HepG2 (cell line): ENCODE data around the gene TTC38. TPM values are rescaled to one million over a fixed set of nuclear protein-coding genes. Genes with fewer than 3 reads are reported as not detected.

Source experiments
- CREB1 ChIP-seq, 2 experiments: fragments of 450-650 bp in 1 of 2; IDR thresholded peaks; 2 replicates each; pipeline ENCODE4 v1.6.1; 2016 to 2017; ENCODE audit warnings: control low read depth in 1 of 2, mild to moderate bottlenecking in 1 of 2, missing compliant biosample characterization in 1 of 2, missing genetic modification characterization in 1 of 2
- ELF1 ChIP-seq: sonication (generic); formaldehyde crosslinking; IDR thresholded peaks from 2 replicates; pipeline ENCODE4 v1.4.0; 2020; ENCODE audit warnings: missing genetic modification reagents
- HCFC1 ChIP-seq: fragments of 150-350 bp; IDR thresholded peaks from 2 replicates; pipeline ENCODE4 v1.6.1; 2014; ENCODE audit warnings: low read depth, low read length
- IKZF1 ChIP-seq: fragments of 450-650 bp; IDR thresholded peaks from 2 replicates; pipeline ENCODE4 v1.7.1; 2016
- MED13 ChIP-seq: sonication (generic); formaldehyde crosslinking; IDR thresholded peaks from 2 replicates; pipeline ENCODE4 v1.5.0; 2020; ENCODE audit warnings: missing genetic modification reagents
- MEIS1 ChIP-seq: sonication (generic); formaldehyde crosslinking; IDR thresholded peaks from 2 replicates; pipeline ENCODE4 v1.9.0; 2021; ENCODE audit warnings: mild to moderate bottlenecking, missing genetic modification reagents, moderate library complexity, borderline replicate concordance
- REXO4 ChIP-seq: sonication (generic); formaldehyde crosslinking; IDR thresholded peaks from 2 replicates; pipeline ENCODE4 v1.8.0; 2022; ENCODE audit warnings: missing genetic modification reagents, mild to moderate bottlenecking, borderline replicate concordance
- SMAD1 ChIP-seq: sonication (generic); formaldehyde crosslinking; IDR thresholded peaks from 2 replicates; pipeline ENCODE4 v1.4.0; 2020; ENCODE audit warnings: missing genetic modification reagents, low read depth, mild to moderate bottlenecking, borderline replicate concordance
- SNAI1 ChIP-seq: sonication (generic); formaldehyde crosslinking; IDR thresholded peaks from 2 replicates; pipeline ENCODE4 v1.5.0; 2020; ENCODE audit warnings: mild to moderate bottlenecking, missing genetic modification reagents, borderline replicate concordance
- SP1 ChIP-seq, 2 experiments: fragments of 450-650 bp in 1 of 2; sonication (generic) in 1 of 2; formaldehyde crosslinking in 1 of 2; IDR thresholded peaks; 2 replicates each; pipeline versions ENCODE4 v1.4.0 to v1.6.1; 2016 to 2020; ENCODE audit warnings: missing genetic modification reagents in 1 of 2
- ZBTB38 ChIP-seq: sonication (generic); formaldehyde crosslinking; IDR thresholded peaks from 2 replicates; pipeline ENCODE4 v1.5.1; 2020; ENCODE audit warnings: mild to moderate bottlenecking, missing genetic modification reagents
- ZFP36L2 ChIP-seq: sonication (generic); formaldehyde crosslinking; IDR thresholded peaks from 2 replicates; pipeline ENCODE4 v1.4.0; 2020; ENCODE audit warnings: missing genetic modification reagents
- ZNF225 ChIP-seq: sonication (generic); formaldehyde crosslinking; IDR thresholded peaks from 2 replicates; pipeline ENCODE4 v1.4.0; 2020; ENCODE audit warnings: mild to moderate bottlenecking, missing genetic modification reagents
- polyA plus RNA-seq, 8 experiments: library from polyadenylated mRNA; depleted of rRNA in 3 of 8; stranded (reverse) in 7 of 8; unstranded in 1 of 8; fragments of >200 nt; fragmentation: Illumina TruSeq in 4 of 8; extraction: Trizol in 4 of 8; gene quantifications; 2 replicates each; pipeline versions ENCODE4 v1.2.1 to v1.2.3, GENCODE V29; 2011 to 2016; ENCODE audit warnings: low read depth in 4 of 8, missing spikeins in 1 of 8, mixed read lengths in 1 of 8; ENCODE audit not compliant: insufficient read depth in 1 of 8
- total RNA-seq, 5 experiments: library from RNA; depleted of rRNA; stranded (reverse); fragments of >200 nt; fragmentation: Illumina TruSeq; extraction: Trizol; gene quantifications; 2 replicates each; pipeline ENCODE4 v1.2.3, GENCODE V29; 2016; ENCODE audit warnings: low read depth in 1 of 5
- TF ChIP-seq, protein P1 (sequence below): sonication (generic); formaldehyde crosslinking; IDR thresholded peaks from 2 replicates; pipeline ENCODE4 v1.4.0; 2020; ENCODE audit warnings: missing genetic modification reagents, mild to moderate bottlenecking, borderline replicate concordance
- TF ChIP-seq, protein P2 (sequence below): IDR thresholded peaks from 2 replicates; pipeline ENCODE4 v1.6.1; 2016; ENCODE audit warnings: low read depth, missing genetic modification reagents, missing compliant biosample characterization
- TF ChIP-seq, protein P3 (sequence below): sonication (generic); formaldehyde crosslinking; IDR thresholded peaks from 2 replicates; pipeline ENCODE4 v1.5.1; 2020; ENCODE audit warnings: mild to moderate bottlenecking, missing genetic modification reagents

Gene TTC38
- total and polyA plus RNA-seq, 2 of the 13 experiments (the other 11 are each of a cell fraction or from before 2014, with no cell fraction given): 101 to 105 TPM

DNA sequence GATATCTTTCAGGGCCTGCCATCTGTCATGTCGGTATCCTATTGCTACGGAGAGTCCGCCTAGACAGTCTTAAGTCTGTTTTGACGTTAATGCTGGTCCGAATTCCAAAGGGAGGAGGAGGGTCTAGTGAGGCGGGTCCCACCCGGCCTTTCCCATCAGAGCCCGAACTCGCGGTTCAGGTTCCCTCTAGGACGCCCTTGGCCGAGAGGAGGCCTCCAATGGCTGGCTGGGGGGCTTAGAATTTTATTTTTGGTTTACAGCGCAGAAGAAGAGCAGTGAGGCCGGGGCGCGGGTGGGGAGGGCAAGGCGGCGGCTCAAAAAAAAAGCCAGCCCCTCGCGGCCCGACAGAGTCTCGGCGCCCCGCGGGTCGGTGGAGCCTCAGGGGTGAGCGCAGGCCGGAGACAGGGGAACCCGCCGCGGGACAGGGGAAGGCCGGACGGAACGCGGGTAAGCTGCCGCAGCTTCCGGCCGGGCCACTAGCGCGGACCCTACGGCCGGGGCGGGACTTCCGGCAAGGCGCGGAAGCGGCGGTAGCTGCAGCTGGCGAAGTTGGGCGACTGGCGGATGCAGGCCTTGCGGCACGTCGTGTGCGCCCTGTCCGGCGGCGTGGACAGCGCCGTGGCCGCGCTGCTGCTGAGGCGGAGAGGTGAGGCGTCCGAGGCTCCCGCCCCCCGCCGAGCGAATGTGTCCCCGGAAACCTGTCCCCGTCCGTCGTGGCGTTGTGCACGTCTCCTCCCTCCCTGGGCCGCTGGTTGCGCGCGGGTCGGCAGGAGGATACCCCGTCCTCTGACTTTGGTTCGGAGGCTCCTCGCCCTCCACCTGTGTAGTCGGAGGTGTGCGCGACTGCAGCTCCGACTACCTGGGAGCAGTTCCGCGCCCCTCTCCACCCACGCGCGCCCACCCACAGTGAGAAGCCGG, 67.7 kb downstream of the TTC38 start, which contains the start of gene TRMU (continued):
- TF ChIP-seq MED13 (CRISPR knock-in tag) (peak; percentile 76), CREB1 (IDR thresholded peaks at IDR 0.05) (no peak), CREB1 (CRISPR knock-in tag; IDR thresholded peaks at IDR 0.05) (no peak), HCFC1 (peak; percentile 69), ELF1 (peak; percentile 86), SMAD1 (CRISPR knock-in tag) (peak; percentile 95; the same call in 1 of the 2 replicates), MEIS1 (CRISPR knock-in tag) (peak; percentile 81; the same call in 1 of the 2 replicates), ZNF225 (CRISPR knock-in tag) (no peak), SNAI1 (CRISPR knock-in tag) (peak; percentile 84; the same call in 1 of the 2 replicates), SP1 (IDR thresholded peaks at IDR 0.05) (no peak), SP1 (CRISPR knock-in tag; IDR thresholded peaks at IDR 0.05) (peak; percentile 71; the same call in 1 of the 2 replicates), ZFP36L2 (CRISPR knock-in tag) (no peak), REXO4 (peak; percentile 64; the same call in 1 of the 2 replicates), IKZF1 (no peak), ZBTB38 (peak; percentile 94)
- TF ChIP-seq, protein P1, sequence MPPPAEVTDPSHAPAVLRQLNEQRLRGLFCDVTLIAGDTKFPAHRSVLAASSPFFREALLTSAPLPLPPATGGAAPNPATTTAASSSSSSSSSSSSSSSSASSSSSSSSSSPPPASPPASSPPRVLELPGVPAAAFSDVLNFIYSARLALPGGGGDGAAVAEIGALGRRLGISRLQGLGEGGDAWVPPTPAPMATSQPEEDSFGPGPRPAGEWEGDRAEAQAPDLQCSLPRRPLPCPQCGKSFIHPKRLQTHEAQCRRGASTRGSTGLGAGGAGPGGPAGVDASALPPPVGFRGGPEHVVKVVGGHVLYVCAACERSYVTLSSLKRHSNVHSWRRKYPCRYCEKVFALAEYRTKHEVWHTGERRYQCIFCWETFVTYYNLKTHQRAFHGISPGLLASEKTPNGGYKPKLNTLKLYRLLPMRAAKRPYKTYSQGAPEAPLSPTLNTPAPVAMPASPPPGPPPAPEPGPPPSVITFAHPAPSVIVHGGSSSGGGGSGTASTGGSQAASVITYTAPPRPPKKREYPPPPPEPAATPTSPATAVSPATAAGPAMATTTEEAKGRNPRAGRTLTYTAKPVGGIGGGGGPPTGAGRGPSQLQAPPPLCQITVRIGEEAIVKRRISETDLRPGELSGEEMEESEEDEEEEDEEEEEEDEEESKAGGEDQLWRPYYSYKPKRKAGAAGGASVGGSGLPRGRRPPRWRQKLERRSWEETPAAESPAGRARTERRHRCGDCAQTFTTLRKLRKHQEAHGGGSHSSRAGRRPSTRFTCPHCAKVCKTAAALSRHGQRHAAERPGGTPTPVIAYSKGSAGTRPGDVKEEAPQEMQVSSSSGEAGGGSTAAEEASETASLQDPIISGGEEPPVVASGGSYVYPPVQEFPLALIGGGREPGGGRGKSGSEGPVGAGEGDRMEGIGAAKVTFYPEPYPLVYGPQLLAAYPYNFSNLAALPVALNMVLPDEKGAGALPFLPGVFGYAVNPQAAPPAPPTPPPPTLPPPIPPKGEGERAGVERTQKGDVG (CRISPR knock-in tag): no peak
- TF ChIP-seq, protein P2, sequence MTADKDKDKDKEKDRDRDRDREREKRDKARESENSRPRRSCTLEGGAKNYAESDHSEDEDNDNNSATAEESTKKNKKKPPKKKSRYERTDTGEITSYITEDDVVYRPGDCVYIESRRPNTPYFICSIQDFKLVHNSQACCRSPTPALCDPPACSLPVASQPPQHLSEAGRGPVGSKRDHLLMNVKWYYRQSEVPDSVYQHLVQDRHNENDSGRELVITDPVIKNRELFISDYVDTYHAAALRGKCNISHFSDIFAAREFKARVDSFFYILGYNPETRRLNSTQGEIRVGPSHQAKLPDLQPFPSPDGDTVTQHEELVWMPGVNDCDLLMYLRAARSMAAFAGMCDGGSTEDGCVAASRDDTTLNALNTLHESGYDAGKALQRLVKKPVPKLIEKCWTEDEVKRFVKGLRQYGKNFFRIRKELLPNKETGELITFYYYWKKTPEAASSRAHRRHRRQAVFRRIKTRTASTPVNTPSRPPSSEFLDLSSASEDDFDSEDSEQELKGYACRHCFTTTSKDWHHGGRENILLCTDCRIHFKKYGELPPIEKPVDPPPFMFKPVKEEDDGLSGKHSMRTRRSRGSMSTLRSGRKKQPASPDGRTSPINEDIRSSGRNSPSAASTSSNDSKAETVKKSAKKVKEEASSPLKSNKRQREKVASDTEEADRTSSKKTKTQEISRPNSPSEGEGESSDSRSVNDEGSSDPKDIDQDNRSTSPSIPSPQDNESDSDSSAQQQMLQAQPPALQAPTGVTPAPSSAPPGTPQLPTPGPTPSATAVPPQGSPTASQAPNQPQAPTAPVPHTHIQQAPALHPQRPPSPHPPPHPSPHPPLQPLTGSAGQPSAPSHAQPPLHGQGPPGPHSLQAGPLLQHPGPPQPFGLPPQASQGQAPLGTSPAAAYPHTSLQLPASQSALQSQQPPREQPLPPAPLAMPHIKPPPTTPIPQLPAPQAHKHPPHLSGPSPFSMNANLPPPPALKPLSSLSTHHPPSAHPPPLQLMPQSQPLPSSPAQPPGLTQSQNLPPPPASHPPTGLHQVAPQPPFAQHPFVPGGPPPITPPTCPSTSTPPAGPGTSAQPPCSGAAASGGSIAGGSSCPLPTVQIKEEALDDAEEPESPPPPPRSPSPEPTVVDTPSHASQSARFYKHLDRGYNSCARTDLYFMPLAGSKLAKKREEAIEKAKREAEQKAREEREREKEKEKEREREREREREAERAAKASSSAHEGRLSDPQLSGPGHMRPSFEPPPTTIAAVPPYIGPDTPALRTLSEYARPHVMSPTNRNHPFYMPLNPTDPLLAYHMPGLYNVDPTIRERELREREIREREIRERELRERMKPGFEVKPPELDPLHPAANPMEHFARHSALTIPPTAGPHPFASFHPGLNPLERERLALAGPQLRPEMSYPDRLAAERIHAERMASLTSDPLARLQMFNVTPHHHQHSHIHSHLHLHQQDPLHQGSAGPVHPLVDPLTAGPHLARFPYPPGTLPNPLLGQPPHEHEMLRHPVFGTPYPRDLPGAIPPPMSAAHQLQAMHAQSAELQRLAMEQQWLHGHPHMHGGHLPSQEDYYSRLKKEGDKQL (CRISPR knock-in tag): 0 out of 2 replicates have a peak, but pooled peaks have one; percentile 49
- TF ChIP-seq, protein P3, sequence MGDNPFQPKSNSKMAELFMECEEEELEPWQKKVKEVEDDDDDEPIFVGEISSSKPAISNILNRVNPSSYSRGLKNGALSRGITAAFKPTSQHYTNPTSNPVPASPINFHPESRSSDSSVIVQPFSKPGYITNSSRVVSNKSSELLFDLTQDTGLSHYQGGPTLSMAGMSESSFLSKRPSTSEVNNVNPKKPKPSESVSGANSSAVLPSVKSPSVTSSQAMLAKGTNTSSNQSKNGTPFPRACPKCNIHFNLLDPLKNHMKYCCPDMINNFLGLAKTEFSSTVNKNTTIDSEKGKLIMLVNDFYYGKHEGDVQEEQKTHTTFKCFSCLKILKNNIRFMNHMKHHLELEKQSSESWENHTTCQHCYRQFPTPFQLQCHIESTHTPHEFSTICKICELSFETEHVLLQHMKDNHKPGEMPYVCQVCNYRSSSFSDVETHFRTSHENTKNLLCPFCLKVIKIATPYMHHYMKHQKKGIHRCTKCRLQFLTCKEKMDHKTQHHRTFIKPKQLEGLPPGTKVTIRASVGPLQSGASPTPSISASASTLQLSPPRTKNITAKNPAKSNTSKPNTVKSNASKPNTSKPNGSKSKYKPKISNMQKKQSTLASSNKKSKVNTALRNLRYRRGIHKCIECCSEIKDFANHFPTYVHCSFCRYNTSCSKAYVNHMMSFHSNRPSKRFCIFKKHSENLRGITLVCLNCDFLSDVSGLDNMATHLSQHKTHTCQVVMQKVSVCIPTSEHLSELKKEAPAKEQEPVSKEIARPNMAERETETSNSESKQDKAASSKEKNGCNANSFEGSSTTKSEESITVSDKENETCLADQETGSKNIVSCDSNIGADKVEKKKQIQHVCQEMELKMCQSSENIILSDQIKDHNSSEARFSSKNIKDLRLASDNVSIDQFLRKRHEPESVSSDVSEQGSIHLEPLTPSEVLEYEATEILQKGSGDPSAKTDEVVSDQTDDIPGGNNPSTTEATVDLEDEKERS (CRISPR knock-in tag): no peak
